Measurements from ENCODE around the gene SART1.

GRCh38 chr11:66007201-66007634 is 45.7 kb downstream of the SART1 start:
- TF ChIP-seq POLR2A (IDR thresholded peaks at IDR 0.05; ENCODE audit: low read depth, low read length) (no peak), POLR2AphosphoS5 (IDR thresholded peaks at IDR 0.05; ENCODE audit: low read depth, low read length) (no peak), SPI1 (IDR thresholded peaks at IDR 0.05; ENCODE audit: low read depth, low read length) (no peak), PAX5 (IDR thresholded peaks at IDR 0.05; ENCODE audit: insufficient read depth, low read length, severe bottlenecking) (no peak), POU2F2 (IDR thresholded peaks at IDR 0.05; ENCODE audit: low read depth, low read length) (no peak)

All from GM12891 (cell line).